Right lung (tissue), 5 donors: ENCODE measurements around the gene CD3G. TPM values are rescaled to one million over a fixed set of nuclear protein-coding genes. Genes with fewer than 3 reads are reported as not detected.
A peak's percentile ranks its signal among the peaks of the same experiment; 100 is the strongest.
"Not testable (repeated sequence)": the region's sequence is repeated elsewhere in the genome, so short reads cannot be mapped to it uniquely, and the experiment has no call there.

Experiments used
- DNase-seq, 2 donors: peaks; one replicate each; pipeline ENCODE4 v3.0.0-alpha.2; 2013
- polyA plus RNA-seq, 5 donors: library from polyadenylated mRNA; unstranded; fragments of 120-200 nt; gene quantifications; one replicate each; pipeline versions ENCODE4 v1.2.1 to v1.2.3, GENCODE V29; 2013; ENCODE audit warnings: inconsistent platforms in 1 of 5, low replicate concordance in 1 of 5; ENCODE audit not compliant: insufficient read length in 5 of 5, insufficient read depth in 1 of 5

CD3G gene
- polyA plus RNA-seq, 5 donors, result 0.42 to 1.0 (median 0.58) TPM

- DNase-seq, result no peak
Measured at GRCh38 chr11:118375978-118376377, 31.8 kb downstream of the CD3G start.

GRCh38 chr11:118379497-118379896 is 35.4 kb downstream of the CD3G start:
- DNase-seq, result no peak

- DNase-seq, result no peak
Measured at GRCh38 chr11:118380571-118380970, 36.4 kb downstream of the CD3G start.

GRCh38 chr11:118382954-118383353 is 38.8 kb downstream of the CD3G start:
- no peak for DNase-seq

GRCh38 chr11:118383657-118384056 is 39.5 kb downstream of the CD3G start:
- no peak for DNase-seq

GRCh38 chr11:118396097-118396501 is 52.0 kb downstream of the CD3G start:
- DNase-seq, result no peak

- DNase-seq, result no peak
Measured at GRCh38 chr11:118397448-118397847, 53.3 kb downstream of the CD3G start.

GRCh38 chr11:118398791-118399559 is 54.8 kb downstream of the CD3G start:
- DNase-seq, result no peak

- DNase-seq, result peak; percentile 91 to 93
Measured at GRCh38 chr11:118401151-118401879, 57.2 kb downstream of the CD3G start, which contains the start of gene ATP5MG. ATP5MG (plus strand) TSS chr11:118401606; CDS start chr11:118401666, 60 bp downstream.

GRCh38 chr11:118401880-118402590 is 57.9 kb downstream of the CD3G start:
- DNase-seq, result peak in 1 of 2 donors; percentile 2

GRCh38 chr11:118402594-118402993 is 58.5 kb downstream of the CD3G start:
- DNase-seq, result not testable (repeated sequence)

Other genes starting within 250 kb of the CD3G start
- gene SCN4B, start 191.5 kb upstream of the CD3G start, polyA plus RNA-seq, result 1 to 10 TPM; 7.0 to 9.1 (median 7.8) TPM
- 1 to 10 TPM; 4.0 to 5.7 (median 4.9) TPM for gene SCN2B, start 167.7 kb upstream of the CD3G start, polyA plus RNA-seq
- gene JAML, start 119.3 kb upstream of the CD3G start, polyA plus RNA-seq, result 1 to 10 TPM; 4.5 to 8.4 (median 6.8) TPM
- 1 to 10 TPM; 5.5 to 9.2 (median 6.4) TPM for gene MPZL3, start 92.0 kb upstream of the CD3G start, polyA plus RNA-seq
- 10 to 100 TPM; 53.8 to 83.6 (median 70.3) TPM for gene MPZL2, start 80.0 kb upstream of the CD3G start, polyA plus RNA-seq
- gene CD3E, start 39.6 kb upstream of the CD3G start, polyA plus RNA-seq, result 1 to 10 TPM in 4 of 5 donors, under 1 TPM in 1; 0.66 to 2.6 (median 1.5) TPM
- gene CD3D, start 1.6 kb upstream of the CD3G start, polyA plus RNA-seq, result 1 to 10 TPM in 3 of 5 donors, under 1 TPM in 1, not detected in 1; 0.67 to 1.6 (median 1.2) TPM
- 10 to 100 TPM; 29.6 to 47.8 (median 44.1) TPM for gene UBE4A, start 15.3 kb downstream of the CD3G start, polyA plus RNA-seq
- 100 to 1,000 TPM; 349 to 500 (median 384) TPM for gene ATP5MG, start 57.3 kb downstream of the CD3G start, polyA plus RNA-seq
- gene KMT2A, start 92.1 kb downstream of the CD3G start, polyA plus RNA-seq, result 10 to 100 TPM; 34.7 to 53.3 (median 49.3) TPM
- 1 to 10 TPM in 3 of 5 donors, under 1 TPM in 2; 0.55 to 1.2 (median 1.1) TPM for gene TTC36, start 183.1 kb downstream of the CD3G start, polyA plus RNA-seq
- gene TMEM25, start 186.8 kb downstream of the CD3G start, polyA plus RNA-seq, result 10 to 100 TPM; 19.2 to 26.2 (median 25.4) TPM
- gene IFT46, start 221.6 kb downstream of the CD3G start, polyA plus RNA-seq, result 10 to 100 TPM; 37.3 to 48.8 (median 44.0) TPM
- gene ARCN1, start 228.1 kb downstream of the CD3G start, polyA plus RNA-seq, result 100 to 1,000 TPM; 153 to 171 (median 167) TPM